ENCODE results near the gene TRAPPC10.

DNA sequence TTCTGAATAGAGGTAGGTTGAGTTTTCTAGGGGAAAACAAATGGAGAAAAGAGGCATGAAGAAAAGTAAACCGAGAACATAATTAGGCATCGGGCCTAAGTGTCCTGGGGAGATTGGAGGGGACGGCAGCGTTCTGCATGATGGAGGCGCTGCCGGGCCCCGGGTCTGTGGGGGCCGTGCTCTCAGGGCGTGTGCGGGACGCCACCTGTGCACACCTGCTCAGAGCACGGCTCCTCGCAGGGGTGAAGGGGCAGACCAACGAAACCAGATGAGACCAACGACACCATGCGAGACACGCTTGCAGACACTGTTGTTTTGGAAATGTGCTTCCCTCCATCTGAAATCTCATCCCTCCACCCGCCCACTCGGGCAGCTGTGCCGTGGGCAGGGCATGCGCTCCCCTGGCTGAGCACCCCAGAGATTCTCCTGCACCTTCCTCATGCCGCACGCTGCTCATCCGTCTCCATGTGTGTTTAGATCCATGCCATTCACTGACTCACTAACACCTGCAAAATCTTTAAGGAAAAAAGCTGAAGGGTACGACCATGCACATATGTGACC, 28.2 kb upstream of the TRAPPC10 start:
- TF ChIP-seq, protein P1, sequence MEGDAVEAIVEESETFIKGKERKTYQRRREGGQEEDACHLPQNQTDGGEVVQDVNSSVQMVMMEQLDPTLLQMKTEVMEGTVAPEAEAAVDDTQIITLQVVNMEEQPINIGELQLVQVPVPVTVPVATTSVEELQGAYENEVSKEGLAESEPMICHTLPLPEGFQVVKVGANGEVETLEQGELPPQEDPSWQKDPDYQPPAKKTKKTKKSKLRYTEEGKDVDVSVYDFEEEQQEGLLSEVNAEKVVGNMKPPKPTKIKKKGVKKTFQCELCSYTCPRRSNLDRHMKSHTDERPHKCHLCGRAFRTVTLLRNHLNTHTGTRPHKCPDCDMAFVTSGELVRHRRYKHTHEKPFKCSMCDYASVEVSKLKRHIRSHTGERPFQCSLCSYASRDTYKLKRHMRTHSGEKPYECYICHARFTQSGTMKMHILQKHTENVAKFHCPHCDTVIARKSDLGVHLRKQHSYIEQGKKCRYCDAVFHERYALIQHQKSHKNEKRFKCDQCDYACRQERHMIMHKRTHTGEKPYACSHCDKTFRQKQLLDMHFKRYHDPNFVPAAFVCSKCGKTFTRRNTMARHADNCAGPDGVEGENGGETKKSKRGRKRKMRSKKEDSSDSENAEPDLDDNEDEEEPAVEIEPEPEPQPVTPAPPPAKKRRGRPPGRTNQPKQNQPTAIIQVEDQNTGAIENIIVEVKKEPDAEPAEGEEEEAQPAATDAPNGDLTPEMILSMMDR (IDR thresholded peaks at IDR 0.05; ENCODE audit: low read depth, low read length, poor library complexity, severe bottlenecking) = no peak
- no peak for TF ChIP-seq EZH2phosphoT487 (IDR thresholded peaks at IDR 0.05; ENCODE audit: borderline replicate concordance, low read length)
